ENCODE data around the gene VPS35. TPM values are rescaled to one million over a fixed set of nuclear protein-coding genes. Genes with fewer than 3 reads are reported as not detected.

Gene VPS35
- total and polyA plus RNA-seq, 2 of the 13 experiments (the other 11 are each of a cell fraction or from before 2014, with no cell fraction given): 30.7 to 136 TPM

GRCh38 chr16:46691726-46692125, 2.7 kb upstream of the VPS35 start (continued):
- TF ChIP-seq HNRNPK (IDR thresholded peaks at IDR 0.05; ENCODE audit: low read depth, low read length, poor library complexity, severe bottlenecking) (peak; percentile 12), ZNF580 (CRISPR knock-in tag; IDR thresholded peaks at IDR 0.05; ENCODE audit: borderline replicate concordance, low read depth) (no peak), ZNF563 (CRISPR knock-in tag; IDR thresholded peaks at IDR 0.05) (no peak), ZSCAN30 (CRISPR knock-in tag; IDR thresholded peaks at IDR 0.05) (peak; percentile 50; the same call in 1 of the 2 replicates), PBX2 (CRISPR knock-in tag; IDR thresholded peaks at IDR 0.05) (no peak), PRMT3 (CRISPR knock-in tag; IDR thresholded peaks at IDR 0.05; ENCODE audit: borderline replicate concordance, low read depth) (no peak), ZNF770 (CRISPR knock-in tag; IDR thresholded peaks at IDR 0.05) (peak; percentile 35; the same call in 1 of the 2 replicates), SOX6 (IDR thresholded peaks at IDR 0.05) (no peak), SOX6 (CRISPR knock-in tag; IDR thresholded peaks at IDR 0.05) (peak; percentile 18; the same call in 1 of the 2 replicates), KDM3A (CRISPR knock-in tag; IDR thresholded peaks at IDR 0.05; ENCODE audit: low read depth) (no peak), FOXP1 (IDR thresholded peaks at IDR 0.05) (no peak), FOXP1 (CRISPR knock-in tag; IDR thresholded peaks at IDR 0.05) (no peak), GATAD2A (CRISPR knock-in tag; IDR thresholded peaks at IDR 0.05) (0 out of 2 replicates have a peak, but pooled peaks have one; percentile 22), RNF219 (CRISPR knock-in tag; IDR thresholded peaks at IDR 0.05) (0 out of 2 replicates have a peak, but pooled peaks have one; percentile 63)
